Testis (tissue), 2 donors: ENCODE data around the gene HPCA.

Source experiments
- CTCF ChIP-seq, 3 experiments: fragments of 450-650 bp in 2 of 3; fragments of 200-600 bp in 1 of 3; sonication (generic) in 1 of 3; IDR thresholded peaks; one replicate each; pipeline ENCODE4 v1.5.1; 2016 to 2019; ENCODE audit warnings: antibody characterized with exemption in 3 of 3, mild to moderate bottlenecking in 2 of 3, moderate library complexity in 1 of 3
- POLR2A ChIP-seq: fragments of 450-650 bp; IDR thresholded peaks from one replicate; pipeline ENCODE4 v1.6.1; 2017; ENCODE audit warnings: antibody characterized with exemption, mild to moderate bottlenecking, moderate library complexity

GRCh38 chr1:32906654-32907053 is 20.4 kb downstream of the HPCA start:
- TF ChIP-seq CTCF (IDR thresholded peaks at IDR 0.05) (no peak), POLR2A (no peak)
